ENCODE results near the gene RBM14.

DNA sequence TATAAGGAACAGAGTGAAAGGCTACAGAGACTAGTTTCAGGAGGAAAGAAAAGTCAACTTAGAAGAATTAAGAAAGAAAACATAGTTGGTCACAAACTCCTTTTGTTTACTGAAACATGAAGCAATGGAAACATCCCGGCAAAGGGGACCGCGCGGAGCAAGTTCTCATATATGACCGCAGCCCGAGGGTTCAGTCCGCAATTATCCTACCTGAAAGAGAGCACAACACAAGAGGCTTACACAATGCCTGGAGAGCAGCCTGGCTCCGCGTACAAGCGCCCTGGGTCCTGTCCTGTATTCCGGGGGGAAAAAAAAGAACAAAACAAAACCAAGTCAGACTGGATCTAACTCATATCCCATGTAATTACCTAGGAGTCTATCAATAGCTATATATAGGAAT is 48.9 kb downstream of the RBM14 start:
- TF ChIP-seq, protein P1, sequence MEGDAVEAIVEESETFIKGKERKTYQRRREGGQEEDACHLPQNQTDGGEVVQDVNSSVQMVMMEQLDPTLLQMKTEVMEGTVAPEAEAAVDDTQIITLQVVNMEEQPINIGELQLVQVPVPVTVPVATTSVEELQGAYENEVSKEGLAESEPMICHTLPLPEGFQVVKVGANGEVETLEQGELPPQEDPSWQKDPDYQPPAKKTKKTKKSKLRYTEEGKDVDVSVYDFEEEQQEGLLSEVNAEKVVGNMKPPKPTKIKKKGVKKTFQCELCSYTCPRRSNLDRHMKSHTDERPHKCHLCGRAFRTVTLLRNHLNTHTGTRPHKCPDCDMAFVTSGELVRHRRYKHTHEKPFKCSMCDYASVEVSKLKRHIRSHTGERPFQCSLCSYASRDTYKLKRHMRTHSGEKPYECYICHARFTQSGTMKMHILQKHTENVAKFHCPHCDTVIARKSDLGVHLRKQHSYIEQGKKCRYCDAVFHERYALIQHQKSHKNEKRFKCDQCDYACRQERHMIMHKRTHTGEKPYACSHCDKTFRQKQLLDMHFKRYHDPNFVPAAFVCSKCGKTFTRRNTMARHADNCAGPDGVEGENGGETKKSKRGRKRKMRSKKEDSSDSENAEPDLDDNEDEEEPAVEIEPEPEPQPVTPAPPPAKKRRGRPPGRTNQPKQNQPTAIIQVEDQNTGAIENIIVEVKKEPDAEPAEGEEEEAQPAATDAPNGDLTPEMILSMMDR (IDR thresholded peaks at IDR 0.05): no peak
- TF ChIP-seq EP300 (IDR thresholded peaks at IDR 0.05; ENCODE audit: low read depth): no peak
- TF ChIP-seq POLR2A (IDR thresholded peaks at IDR 0.05): no peak
- TF ChIP-seq POLR2AphosphoS5 (IDR thresholded peaks at IDR 0.05): no peak

Measured in transverse colon (tissue), 4 donors.